ENCODE data around the gene CLPTM1L. TPM values are rescaled to one million over a fixed set of nuclear protein-coding genes. Genes with fewer than 3 reads are reported as not detected.

Gene CLPTM1L
- total RNA-seq, 1 experiment from 2014 or later, result 141 TPM

GRCh38 chr5:1295650-1296037 lies 49.3 kb downstream of the CLPTM1L start:
- Histone ChIP-seq H3K79me2 (ENCODE audit: low read length) (peaks cover 16% of the 10 kb centered on the region), H3K4me3 (ENCODE audit: low read length) (no peak overlapping the region), H3K4me1 (ENCODE audit: low read length) (peaks cover 26% of the 10 kb centered on the region)

GRCh38 chr5:1294835-1295649 lies 49.9 kb downstream of the CLPTM1L start, which contains the start of gene TERT:
TERT (minus strand) TSS chr5:1295068; CDS start chr5:1294989, 79 bp downstream.
- peak within 1 kb of the TSS; percentile 86; the same call in 1 of the 2 replicates for H2AFZ ChIP-seq (ENCODE audit: low read length)

More at GRCh38 chr5:1295650-1296037, 49.3 kb downstream of the CLPTM1L start:
- Histone ChIP-seq H4K20me1 (ENCODE audit: insufficient read depth, low read depth, low read length) (no peaks in the 10 kb centered on the region), H3K27ac (ENCODE audit: low read length) (no peak overlapping the region), H2AFZ (ENCODE audit: low read length) (no peak overlapping the region), H3K9me3 (ENCODE audit: low read length) (no peaks in the 10 kb centered on the region), H3K27me3 (ENCODE audit: low read length) (no peaks in the 10 kb centered on the region), H3K9ac (ENCODE audit: low read length) (no peak overlapping the region), H3K36me3 (ENCODE audit: insufficient read depth, low read length) (no peaks in the 10 kb centered on the region), H3K9me2 (replicated peaks; ENCODE audit: insufficient read depth, low read length) (no peaks in the 10 kb centered on the region), H3K4me2 (ENCODE audit: low read depth, low read length, poor library complexity, severe bottlenecking) (no peak overlapping the region)
- DNase-seq, result no peak

GRCh38 chr5:1294206-1294834 lies 50.6 kb downstream of the CLPTM1L start:
- peak overlapping the region; percentile 67 for H3K4me3 ChIP-seq (ENCODE audit: low read length)
- peak overlapping the region; percentile 89 for H3K4me2 ChIP-seq (ENCODE audit: low read depth, low read length, poor library complexity, severe bottlenecking)
- peak overlapping the region; percentile 86; the same call in 1 of the 2 replicates for H2AFZ ChIP-seq (ENCODE audit: low read length)
- no peaks in the 10 kb centered on the region for H3K36me3 ChIP-seq (ENCODE audit: insufficient read depth, low read length)
- H3K9ac ChIP-seq (ENCODE audit: low read length), result peak overlapping the region; percentile 72
- H3K27ac ChIP-seq (ENCODE audit: low read length), result no peak overlapping the region
- H3K79me2 ChIP-seq (ENCODE audit: low read length), result peaks cover 16% of the 10 kb centered on the region
- no peaks in the 10 kb centered on the region for H4K20me1 ChIP-seq (ENCODE audit: insufficient read depth, low read depth, low read length)
- H3K27me3 ChIP-seq (ENCODE audit: low read length), result no peaks in the 10 kb centered on the region
- no peak for DNase-seq
- no peaks in the 10 kb centered on the region for H3K9me2 ChIP-seq (replicated peaks; ENCODE audit: insufficient read depth, low read length)
- no peaks in the 10 kb centered on the region for H3K9me3 ChIP-seq (ENCODE audit: low read length)
- H3K4me1 ChIP-seq (ENCODE audit: low read length), result peaks cover 26% of the 10 kb centered on the region

More at GRCh38 chr5:1294835-1295649, 49.9 kb downstream of the CLPTM1L start, which contains the start of gene TERT:
- Histone ChIP-seq H3K9me3 (ENCODE audit: low read length) (no peaks in the 10 kb centered on the region), H3K36me3 (ENCODE audit: insufficient read depth, low read length) (no peaks in the 10 kb centered on the region), H3K4me3 (ENCODE audit: low read length) (peak within 1 kb of the TSS; percentile 67), H3K4me2 (ENCODE audit: low read depth, low read length, poor library complexity, severe bottlenecking) (peak within 1 kb of the TSS; percentile 89), H3K9ac (ENCODE audit: low read length) (peak within 1 kb of the TSS; percentile 72), H3K9me2 (replicated peaks; ENCODE audit: insufficient read depth, low read length) (no peaks in the 10 kb centered on the region), H3K27ac (ENCODE audit: low read length) (no peak within 1 kb of the TSS), H4K20me1 (ENCODE audit: insufficient read depth, low read depth, low read length) (no peaks in the 10 kb centered on the region), H3K27me3 (ENCODE audit: low read length) (no peaks in the 10 kb centered on the region), H3K79me2 (ENCODE audit: low read length) (peaks cover 16% of the 10 kb centered on the region), H3K4me1 (ENCODE audit: low read length) (peaks cover 26% of the 10 kb centered on the region)
- DNase-seq, result peak; percentile 92

- peak overlapping the region; percentile 89 for H3K4me2 ChIP-seq (ENCODE audit: low read depth, low read length, poor library complexity, severe bottlenecking)
- H3K27ac ChIP-seq (ENCODE audit: low read length), result no peak overlapping the region
- no peaks in the 10 kb centered on the region for H3K27me3 ChIP-seq (ENCODE audit: low read length)
- peak overlapping the region; percentile 67 for H3K4me3 ChIP-seq (ENCODE audit: low read length)
- H3K9ac ChIP-seq (ENCODE audit: low read length), result peak overlapping the region; percentile 72; the same call in 1 of the 2 replicates
- peaks cover 26% of the 10 kb centered on the region for H3K4me1 ChIP-seq (ENCODE audit: low read length)
- H2AFZ ChIP-seq (ENCODE audit: low read length), result no peak overlapping the region
- H4K20me1 ChIP-seq (ENCODE audit: insufficient read depth, low read depth, low read length), result no peaks in the 10 kb centered on the region
- no peaks in the 10 kb centered on the region for H3K9me3 ChIP-seq (ENCODE audit: low read length)
- no peak for DNase-seq
- no peaks in the 10 kb centered on the region for H3K9me2 ChIP-seq (replicated peaks; ENCODE audit: insufficient read depth, low read length)
- H3K36me3 ChIP-seq (ENCODE audit: insufficient read depth, low read length), result no peaks in the 10 kb centered on the region
- peaks cover 16% of the 10 kb centered on the region for H3K79me2 ChIP-seq (ENCODE audit: low read length)
Measured at GRCh38 chr5:1293416-1294205, 51.3 kb downstream of the CLPTM1L start.

GRCh38 chr5:1292846-1293415 lies 52.0 kb downstream of the CLPTM1L start:
- Histone ChIP-seq H4K20me1 (ENCODE audit: insufficient read depth, low read depth, low read length) (no peaks in the 10 kb centered on the region), H3K27ac (ENCODE audit: low read length) (no peak overlapping the region), H3K4me2 (ENCODE audit: low read depth, low read length, poor library complexity, severe bottlenecking) (no peak overlapping the region), H3K9me2 (replicated peaks; ENCODE audit: insufficient read depth, low read length) (no peaks in the 10 kb centered on the region), H3K79me2 (ENCODE audit: low read length) (peaks cover 16% of the 10 kb centered on the region), H3K4me1 (ENCODE audit: low read length) (peaks cover 26% of the 10 kb centered on the region), H3K27me3 (ENCODE audit: low read length) (no peaks in the 10 kb centered on the region), H3K9me3 (ENCODE audit: low read length) (no peaks in the 10 kb centered on the region), H2AFZ (ENCODE audit: low read length) (no peak overlapping the region), H3K9ac (ENCODE audit: low read length) (no peak overlapping the region), H3K4me3 (ENCODE audit: low read length) (no peak overlapping the region), H3K36me3 (ENCODE audit: insufficient read depth, low read length) (no peaks in the 10 kb centered on the region)
- no peak for DNase-seq

GRCh38 chr5:1292139-1292538 lies 52.8 kb downstream of the CLPTM1L start:
- Histone ChIP-seq H3K9me2 (replicated peaks; ENCODE audit: insufficient read depth, low read length) (no peaks in the 10 kb centered on the region), H3K9ac (ENCODE audit: low read length) (no peak overlapping the region), H3K4me1 (ENCODE audit: low read length) (peaks cover 22% of the 10 kb centered on the region), H3K27ac (ENCODE audit: low read length) (no peak overlapping the region), H3K36me3 (ENCODE audit: insufficient read depth, low read length) (no peaks in the 10 kb centered on the region), H2AFZ (ENCODE audit: low read length) (no peak overlapping the region), H4K20me1 (ENCODE audit: insufficient read depth, low read depth, low read length) (no peaks in the 10 kb centered on the region), H3K79me2 (ENCODE audit: low read length) (peaks cover 18% of the 10 kb centered on the region), H3K27me3 (ENCODE audit: low read length) (no peaks in the 10 kb centered on the region), H3K9me3 (ENCODE audit: low read length) (no peaks in the 10 kb centered on the region), H3K4me3 (ENCODE audit: low read length) (no peak overlapping the region), H3K4me2 (ENCODE audit: low read depth, low read length, poor library complexity, severe bottlenecking) (no peak overlapping the region)
- DNase-seq, result no peak

GRCh38 chr5:1291611-1292080 lies 53.3 kb downstream of the CLPTM1L start:
- H2AFZ ChIP-seq (ENCODE audit: low read length), result no peak overlapping the region
- H3K36me3 ChIP-seq (ENCODE audit: insufficient read depth, low read length), result no peaks in the 10 kb centered on the region
- no peak overlapping the region for H3K4me2 ChIP-seq (ENCODE audit: low read depth, low read length, poor library complexity, severe bottlenecking)
- no peaks in the 10 kb centered on the region for H3K9me2 ChIP-seq (replicated peaks; ENCODE audit: insufficient read depth, low read length)
- H4K20me1 ChIP-seq (ENCODE audit: insufficient read depth, low read depth, low read length), result no peaks in the 10 kb centered on the region
- no peaks in the 10 kb centered on the region for H3K9me3 ChIP-seq (ENCODE audit: low read length)
- H3K4me1 ChIP-seq (ENCODE audit: low read length), result peaks cover 19% of the 10 kb centered on the region
- DNase-seq, result no peak
- no peak overlapping the region for H3K4me3 ChIP-seq (ENCODE audit: low read length)
- no peaks in the 10 kb centered on the region for H3K27me3 ChIP-seq (ENCODE audit: low read length)
- H3K79me2 ChIP-seq (ENCODE audit: low read length), result peaks cover 23% of the 10 kb centered on the region
- H3K9ac ChIP-seq (ENCODE audit: low read length), result no peak overlapping the region
- H3K27ac ChIP-seq (ENCODE audit: low read length), result no peak overlapping the region
